ENCODE measurements around the gene ARID3A.

Gene ARID3A

GRCh38 chr19:1007399-1008251, 81.8 kb downstream of the ARID3A start:
- no peak for DNase-seq

GRCh38 chr19:1008268-1009040, 82.6 kb downstream of the ARID3A start:
- no peak for DNase-seq

GRCh38 chr19:1009041-1009980, 83.5 kb downstream of the ARID3A start:
- no peak for DNase-seq

- no peak for DNase-seq
Measured at GRCh38 chr19:1009981-1010538, 84.2 kb downstream of the ARID3A start.

GRCh38 chr19:1010586-1011510, 85.0 kb downstream of the ARID3A start:
- no peak for DNase-seq

GRCh38 chr19:1011831-1012333, 86.0 kb downstream of the ARID3A start:
- no peak for DNase-seq

GRCh38 chr19:1012334-1012733, 86.5 kb downstream of the ARID3A start:
- no peak for DNase-seq

- DNase-seq: no peak
Measured at GRCh38 chr19:1013218-1013617, 87.4 kb downstream of the ARID3A start.

- no peak for DNase-seq
Measured at GRCh38 chr19:1014161-1015060, 88.6 kb downstream of the ARID3A start.

- DNase-seq: no peak
Measured at GRCh38 chr19:1015061-1015781, 89.4 kb downstream of the ARID3A start.

- no peak for DNase-seq
Measured at GRCh38 chr19:1015782-1016646, 90.2 kb downstream of the ARID3A start.

- DNase-seq: no peak
Measured at GRCh38 chr19:1016647-1017114, 90.8 kb downstream of the ARID3A start.

GRCh38 chr19:1017115-1017905, 91.5 kb downstream of the ARID3A start:
- no peak for DNase-seq

- no peak for DNase-seq
Measured at GRCh38 chr19:1017906-1018305, 92.1 kb downstream of the ARID3A start.

GRCh38 chr19:1018393-1018792, 92.6 kb downstream of the ARID3A start:
- DNase-seq: no peak

- DNase-seq: no peak
Measured at GRCh38 chr19:1018932-1019615, 93.2 kb downstream of the ARID3A start.

- no peak for DNase-seq
Measured at GRCh38 chr19:1019616-1019961, 93.8 kb downstream of the ARID3A start.

All from NCI-H2029 (cell line).